ENCODE data around the gene FHOD1.

DNA sequence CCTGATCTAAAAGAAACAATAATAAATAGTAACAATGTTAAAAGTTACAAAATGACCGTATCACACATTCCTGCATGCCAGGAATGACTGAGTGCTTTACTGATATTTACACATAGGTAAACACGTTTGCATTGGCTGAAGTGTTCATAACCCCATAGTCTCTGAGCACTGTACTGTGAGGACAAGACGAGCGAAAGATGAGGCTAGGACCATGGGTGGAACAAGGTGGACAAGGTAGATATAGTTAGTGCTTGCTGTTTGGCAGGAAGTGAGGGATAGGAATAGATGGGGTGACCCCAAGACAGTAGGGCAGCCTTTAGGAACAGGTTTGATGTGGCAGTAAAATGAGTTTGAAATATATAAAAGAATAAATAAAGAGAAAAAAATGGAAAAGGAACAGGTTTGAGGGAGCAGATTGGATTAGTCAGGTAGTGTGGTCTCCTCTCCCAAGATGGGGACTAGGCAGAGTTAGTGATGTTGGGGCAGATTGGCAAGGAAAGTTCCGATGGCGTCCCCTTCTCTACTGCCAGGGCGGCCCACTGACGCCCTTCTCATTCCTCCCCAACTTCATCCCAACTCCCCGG lies 55.8 kb downstream of the FHOD1 start:
- TF ChIP-seq, protein P1, sequence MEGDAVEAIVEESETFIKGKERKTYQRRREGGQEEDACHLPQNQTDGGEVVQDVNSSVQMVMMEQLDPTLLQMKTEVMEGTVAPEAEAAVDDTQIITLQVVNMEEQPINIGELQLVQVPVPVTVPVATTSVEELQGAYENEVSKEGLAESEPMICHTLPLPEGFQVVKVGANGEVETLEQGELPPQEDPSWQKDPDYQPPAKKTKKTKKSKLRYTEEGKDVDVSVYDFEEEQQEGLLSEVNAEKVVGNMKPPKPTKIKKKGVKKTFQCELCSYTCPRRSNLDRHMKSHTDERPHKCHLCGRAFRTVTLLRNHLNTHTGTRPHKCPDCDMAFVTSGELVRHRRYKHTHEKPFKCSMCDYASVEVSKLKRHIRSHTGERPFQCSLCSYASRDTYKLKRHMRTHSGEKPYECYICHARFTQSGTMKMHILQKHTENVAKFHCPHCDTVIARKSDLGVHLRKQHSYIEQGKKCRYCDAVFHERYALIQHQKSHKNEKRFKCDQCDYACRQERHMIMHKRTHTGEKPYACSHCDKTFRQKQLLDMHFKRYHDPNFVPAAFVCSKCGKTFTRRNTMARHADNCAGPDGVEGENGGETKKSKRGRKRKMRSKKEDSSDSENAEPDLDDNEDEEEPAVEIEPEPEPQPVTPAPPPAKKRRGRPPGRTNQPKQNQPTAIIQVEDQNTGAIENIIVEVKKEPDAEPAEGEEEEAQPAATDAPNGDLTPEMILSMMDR (conservative IDR thresholded peaks at IDR 0.05 in 1 of 2, IDR thresholded peaks at IDR 0.05 in 1 of 2; ENCODE audit: low read depth in 1 of 2, low read length in 2 of 2), result no peak
- no peak for TF ChIP-seq EZH2 (IDR thresholded peaks at IDR 0.05; ENCODE audit: low read length, missing control alignments)
